Measurements from ENCODE around the gene PF4V1.

PF4V1 gene

GRCh38 chr4:73847526-73848182, 5.4 kb upstream of the PF4V1 start:
- DNase-seq: no peak

- DNase-seq: no peak
Observed at GRCh38 chr4:73848183-73848777, 4.8 kb upstream of the PF4V1 start.

- no peak for DNase-seq
Observed at GRCh38 chr4:73850261-73850970, 2.7 kb upstream of the PF4V1 start.

- DNase-seq: no peak
Observed at GRCh38 chr4:73851293-73851692, 1.8 kb upstream of the PF4V1 start.

GRCh38 chr4:73852771-73853170, 325 bp upstream of the PF4V1 start:
- DNase-seq: no peak

- no peak for DNase-seq
Observed at GRCh38 chr4:73853718-73854473, 800 bp downstream of the PF4V1 start.

GRCh38 chr4:73855406-73855805, 2.3 kb downstream of the PF4V1 start:
- no peak for DNase-seq

GRCh38 chr4:73856518-73856917, 3.4 kb downstream of the PF4V1 start:
- no peak for DNase-seq

GRCh38 chr4:73859614-73860088, 6.6 kb downstream of the PF4V1 start:
- DNase-seq: no peak

- DNase-seq: no peak
Observed at GRCh38 chr4:73860181-73860580, 7.1 kb downstream of the PF4V1 start.

GRCh38 chr4:73860917-73861316, 7.8 kb downstream of the PF4V1 start:
- no peak for DNase-seq

- DNase-seq: no peak
Observed at GRCh38 chr4:73862322-73862721, 9.2 kb downstream of the PF4V1 start.

- DNase-seq: no peak
Observed at GRCh38 chr4:73864365-73864764, 11.3 kb downstream of the PF4V1 start.

- no peak for DNase-seq
Observed at GRCh38 chr4:73864961-73865360, 11.9 kb downstream of the PF4V1 start.

- DNase-seq: no peak
Observed at GRCh38 chr4:73865431-73866096, 12.5 kb downstream of the PF4V1 start.

GRCh38 chr4:73866246-73866645, 13.2 kb downstream of the PF4V1 start:
- DNase-seq: no peak

GRCh38 chr4:73867783-73868182, 14.7 kb downstream of the PF4V1 start:
- no peak for DNase-seq

GRCh38 chr4:73868206-73869129, 15.4 kb downstream of the PF4V1 start:
- DNase-seq: no peak

- no peak for DNase-seq
Observed at GRCh38 chr4:73869130-73870055, 16.3 kb downstream of the PF4V1 start, which contains the start of gene CXCL1. CXCL1 (plus strand) TSS chr4:73869393; CDS start chr4:73869471, 78 bp downstream.

- no peak for DNase-seq
Observed at GRCh38 chr4:73870260-73870659, 17.2 kb downstream of the PF4V1 start.
